ENCODE data around the gene SLC1A4.

SLC1A4 gene

GRCh38 chr2:65067806-65068553 lies 78.8 kb downstream of the SLC1A4 start:
- no peak overlapping the region for H2AFZ ChIP-seq (ENCODE audit: low read length)
- no peak for DNase-seq
- no peaks in the 10 kb centered on the region for H3K36me3 ChIP-seq (replicated peaks; ENCODE audit: insufficient read depth, low read length)
- H3F3A ChIP-seq (ENCODE audit: insufficient read depth, low read length) = peaks cover 6% of the 10 kb centered on the region; the same call in 1 of the 2 replicates
- no peaks in the 10 kb centered on the region for H3K27me3 ChIP-seq (replicated peaks; ENCODE audit: insufficient read depth, low read length)
- no peak overlapping the region for H3K9ac ChIP-seq (ENCODE audit: low read length)
- H3K9me3 ChIP-seq (replicated peaks; ENCODE audit: insufficient read depth, low read length) = no peaks in the 10 kb centered on the region
- H4K20me1 ChIP-seq (ENCODE audit: insufficient read depth, low read length) = no peaks in the 10 kb centered on the region
- no peak overlapping the region for H3K27ac ChIP-seq (ENCODE audit: low read length)
- no peaks in the 10 kb centered on the region for H3K9me2 ChIP-seq (replicated peaks; ENCODE audit: insufficient read depth, low read length)
- 0 out of 2 replicates have a peak, but pooled peaks cover 3% of the 10 kb centered on the region for H3K79me2 ChIP-seq (ENCODE audit: low read length)
- peaks cover 25% of the 10 kb centered on the region for H3K4me1 ChIP-seq (ENCODE audit: low read length)
- TF ChIP-seq CTCF (IDR thresholded peaks at IDR 0.05; ENCODE audit: low read length) = no peak
- no peak for TF ChIP-seq EZH2 (optimal IDR thresholded peaks at IDR 0.05; ENCODE audit: low read depth, low read length)
- no peak for TF ChIP-seq EZH2phosphoT487 (IDR thresholded peaks at IDR 0.05; ENCODE audit: low read length)
- no peak overlapping the region for H3K4me3 ChIP-seq (ENCODE audit: low read length)
- no peak overlapping the region for H3K4me2 ChIP-seq (ENCODE audit: low read depth, low read length)

- H3K4me2 ChIP-seq (ENCODE audit: low read depth, low read length) = no peak overlapping the region
Measured at GRCh38 chr2:65069439-65069824, 80.2 kb downstream of the SLC1A4 start.

GRCh38 chr2:65070172-65070830 lies 81.1 kb downstream of the SLC1A4 start:
- H2AFZ ChIP-seq (ENCODE audit: low read length) = no peak overlapping the region
- no peak overlapping the region for H3K9ac ChIP-seq (ENCODE audit: low read length)
- no peak for DNase-seq
- H3F3A ChIP-seq (ENCODE audit: insufficient read depth, low read length) = peaks cover 11% of the 10 kb centered on the region; the same call in 1 of the 2 replicates
- peaks cover 35% of the 10 kb centered on the region for H3K4me1 ChIP-seq (ENCODE audit: low read length)
- no peaks in the 10 kb centered on the region for H3K9me3 ChIP-seq (replicated peaks; ENCODE audit: insufficient read depth, low read length)
- H3K27me3 ChIP-seq (replicated peaks; ENCODE audit: insufficient read depth, low read length) = no peaks in the 10 kb centered on the region
- no peak overlapping the region for H3K4me3 ChIP-seq (ENCODE audit: low read length)
- H3K79me2 ChIP-seq (ENCODE audit: low read length) = 0 out of 2 replicates have a peak, but pooled peaks cover 2% of the 10 kb centered on the region
- no peaks in the 10 kb centered on the region for H3K9me2 ChIP-seq (replicated peaks; ENCODE audit: insufficient read depth, low read length)
- no peak overlapping the region; the same call in 1 of the 2 replicates for H3K27ac ChIP-seq (ENCODE audit: low read length)
- TF ChIP-seq EZH2 (optimal IDR thresholded peaks at IDR 0.05; ENCODE audit: low read depth, low read length) = no peak
- TF ChIP-seq CTCF (IDR thresholded peaks at IDR 0.05; ENCODE audit: low read length) = no peak
- no peak for TF ChIP-seq EZH2phosphoT487 (IDR thresholded peaks at IDR 0.05; ENCODE audit: low read length)
- H4K20me1 ChIP-seq (ENCODE audit: insufficient read depth, low read length) = no peaks in the 10 kb centered on the region
- no peaks in the 10 kb centered on the region for H3K36me3 ChIP-seq (replicated peaks; ENCODE audit: insufficient read depth, low read length)
- H3K4me2 ChIP-seq (ENCODE audit: low read depth, low read length) = no peak overlapping the region

More at GRCh38 chr2:65069439-65069824, 80.2 kb downstream of the SLC1A4 start:
- H3F3A ChIP-seq (ENCODE audit: insufficient read depth, low read length) = peaks cover 14% of the 10 kb centered on the region; the same call in 1 of the 2 replicates
- TF ChIP-seq EZH2phosphoT487 (IDR thresholded peaks at IDR 0.05; ENCODE audit: low read length) (no peak), EZH2 (optimal IDR thresholded peaks at IDR 0.05; ENCODE audit: low read depth, low read length) (no peak), CTCF (IDR thresholded peaks at IDR 0.05; ENCODE audit: low read length) (no peak)
- H3K79me2 ChIP-seq (ENCODE audit: low read length) = 0 out of 2 replicates have a peak, but pooled peaks cover 2% of the 10 kb centered on the region
- no peaks in the 10 kb centered on the region for H3K9me3 ChIP-seq (replicated peaks; ENCODE audit: insufficient read depth, low read length)
- H2AFZ ChIP-seq (ENCODE audit: low read length) = no peak overlapping the region
- no peak overlapping the region for H3K4me3 ChIP-seq (ENCODE audit: low read length)
- H3K27me3 ChIP-seq (replicated peaks; ENCODE audit: insufficient read depth, low read length) = no peaks in the 10 kb centered on the region
- no peaks in the 10 kb centered on the region for H3K9me2 ChIP-seq (replicated peaks; ENCODE audit: insufficient read depth, low read length)
- H3K36me3 ChIP-seq (replicated peaks; ENCODE audit: insufficient read depth, low read length) = no peaks in the 10 kb centered on the region
- peaks cover 40% of the 10 kb centered on the region for H3K4me1 ChIP-seq (ENCODE audit: low read length)
- no peak for DNase-seq
- H3K9ac ChIP-seq (ENCODE audit: low read length) = no peak overlapping the region
- H4K20me1 ChIP-seq (ENCODE audit: insufficient read depth, low read length) = no peaks in the 10 kb centered on the region
- H3K27ac ChIP-seq (ENCODE audit: low read length) = no peak overlapping the region
